ENCODE measurements around the gene CDC14B.
"Not testable (repeated sequence)": the region's sequence is repeated elsewhere in the genome, so short reads cannot be mapped to it uniquely, and the experiment has no call there.

CDC14B gene

DNA sequence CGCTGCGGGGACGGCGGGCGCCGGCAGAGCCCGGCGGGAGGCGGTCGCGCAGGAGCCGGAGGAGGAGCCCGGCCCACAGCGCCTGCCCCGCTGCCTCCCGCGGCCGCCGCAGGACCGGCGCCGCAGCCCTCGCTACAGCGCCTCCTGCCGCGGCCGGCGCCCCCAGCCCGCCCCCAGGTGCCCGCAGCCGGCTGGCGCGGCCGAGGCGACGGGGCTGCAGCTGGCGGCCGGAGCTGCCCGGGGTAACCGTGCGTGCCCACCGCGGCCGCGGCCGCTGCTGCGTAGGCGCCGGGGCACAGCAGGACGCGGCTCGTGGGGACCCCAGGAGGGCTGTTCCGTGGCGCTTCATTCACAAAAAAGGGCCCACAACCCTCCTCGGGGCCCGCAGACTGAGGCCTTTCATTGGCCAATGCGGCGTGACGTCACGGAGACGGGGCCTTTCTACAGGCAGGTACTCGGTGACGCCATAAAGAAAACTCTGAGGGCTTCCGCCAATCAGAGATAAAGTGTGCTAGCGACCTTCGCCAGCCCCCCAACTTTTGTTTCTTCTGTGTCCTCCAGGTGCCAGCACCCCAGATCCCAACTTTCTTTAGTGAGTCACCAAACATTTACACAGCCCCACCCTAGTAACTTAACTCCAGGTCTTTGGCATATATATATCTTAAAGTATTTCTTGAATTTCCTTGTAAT is at the start of gene CDC14B:
Gene CDC14B (minus strand): TSS at position 353 of the 690 bp plus-strand sequence. CDS start 465 bp downstream, outside the sequence.
- DNase-seq: peak; percentile 84

DNA sequence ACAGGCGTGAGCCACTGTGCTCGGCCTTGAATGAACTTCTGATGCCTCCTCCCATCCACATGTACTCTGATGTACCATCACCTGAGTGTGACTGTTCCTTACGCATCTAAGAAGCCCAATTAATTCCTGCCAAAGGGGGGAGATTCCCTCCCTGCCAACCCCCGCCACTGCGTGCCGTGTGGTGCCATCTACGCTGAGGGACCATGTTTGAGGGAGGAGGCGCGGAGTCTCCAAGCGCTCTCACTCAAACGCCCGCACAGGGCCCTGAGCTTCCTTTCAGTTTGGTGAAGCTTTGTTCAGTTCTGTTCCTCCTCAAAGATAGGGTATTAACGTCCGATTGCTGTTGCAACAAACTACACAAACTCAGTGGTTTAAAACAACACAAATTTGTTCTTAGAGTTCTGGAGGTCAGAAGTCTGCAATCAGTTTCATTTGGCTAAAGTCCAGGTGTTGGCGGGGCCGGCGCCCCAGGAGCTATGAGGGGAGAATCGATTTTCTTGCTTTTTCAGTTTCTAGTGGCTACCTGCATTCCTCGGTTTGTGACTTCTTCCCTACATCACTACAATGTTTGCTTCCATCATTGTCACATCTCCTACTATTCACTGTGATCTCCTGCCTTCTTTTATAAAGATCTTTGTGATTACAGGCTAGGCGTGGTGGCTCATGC is 49.4 kb upstream of the CDC14B start:
- no peak for DNase-seq

DNA sequence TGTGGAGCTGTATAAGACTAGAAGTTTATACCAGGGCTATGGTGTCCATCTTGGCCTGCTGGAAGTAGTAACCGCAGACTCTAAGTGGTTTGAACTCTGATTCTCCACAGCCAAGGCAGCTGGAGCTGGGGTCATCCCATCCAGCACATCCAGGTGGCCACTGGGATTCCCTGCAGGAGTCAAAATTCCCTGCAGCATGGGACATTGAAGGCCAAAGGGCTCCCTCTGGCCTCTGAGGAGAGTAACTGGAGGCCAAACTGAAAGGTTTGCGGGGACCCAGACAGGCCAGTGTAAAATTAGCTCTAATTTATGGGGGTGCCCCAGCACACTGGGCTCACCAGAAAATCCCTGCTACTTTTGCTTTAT is 47.7 kb upstream of the CDC14B start:
- DNase-seq: no peak

DNA sequence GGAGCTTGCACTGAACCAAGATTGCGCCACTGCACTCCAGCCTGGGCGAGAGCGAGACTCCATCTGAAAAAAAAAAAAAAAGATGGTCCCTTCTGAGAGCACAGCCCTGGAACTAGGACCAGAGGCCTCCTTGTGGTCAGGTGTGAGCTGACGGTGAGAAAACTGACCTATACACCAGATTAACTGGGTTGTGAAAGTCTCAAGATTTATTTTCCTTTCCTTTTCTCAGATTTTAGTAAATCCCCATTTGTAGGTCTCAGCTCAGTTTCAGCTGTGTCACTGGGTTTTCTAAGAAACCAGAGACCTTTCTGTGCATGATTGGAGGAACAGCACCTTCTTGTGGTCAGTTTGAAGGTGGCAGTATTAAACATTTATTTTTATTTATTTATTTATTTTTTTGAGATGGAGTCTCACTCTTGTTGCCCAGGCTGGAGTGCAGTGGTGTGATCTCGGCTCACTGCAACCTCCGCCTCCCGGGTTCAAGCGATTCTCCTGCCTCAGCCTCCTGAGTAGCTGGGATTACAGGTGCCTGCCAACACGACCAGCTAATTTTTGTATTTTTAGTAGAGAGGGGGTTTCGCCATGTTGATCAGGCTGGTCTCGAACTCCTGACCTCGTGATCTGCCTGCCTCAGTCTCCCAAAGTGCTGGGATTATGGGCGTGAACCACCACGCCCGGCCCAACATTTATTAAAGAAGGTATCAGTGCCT is 47.2 kb upstream of the CDC14B start:
- DNase-seq: not testable (repeated sequence)

DNA sequence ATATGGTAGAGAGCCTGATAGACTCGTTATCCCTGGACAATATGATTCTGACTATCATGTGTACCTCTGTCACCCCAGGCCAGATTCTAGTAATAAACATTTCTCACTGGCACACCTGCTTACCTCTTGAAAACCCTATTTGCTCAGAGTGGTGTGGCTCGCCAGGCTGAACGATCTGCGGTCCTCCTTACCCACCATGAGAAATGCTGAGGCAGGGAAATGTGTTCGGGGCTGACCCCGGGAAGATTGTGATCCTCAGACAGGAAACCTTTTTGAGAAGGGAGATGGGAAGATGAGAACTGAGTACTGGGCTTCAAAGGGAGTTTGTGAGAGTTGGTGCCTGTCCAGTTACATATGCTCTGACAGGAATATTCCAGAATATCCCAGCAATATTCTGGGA is 46.1 kb upstream of the CDC14B start:
- DNase-seq: no peak

DNA sequence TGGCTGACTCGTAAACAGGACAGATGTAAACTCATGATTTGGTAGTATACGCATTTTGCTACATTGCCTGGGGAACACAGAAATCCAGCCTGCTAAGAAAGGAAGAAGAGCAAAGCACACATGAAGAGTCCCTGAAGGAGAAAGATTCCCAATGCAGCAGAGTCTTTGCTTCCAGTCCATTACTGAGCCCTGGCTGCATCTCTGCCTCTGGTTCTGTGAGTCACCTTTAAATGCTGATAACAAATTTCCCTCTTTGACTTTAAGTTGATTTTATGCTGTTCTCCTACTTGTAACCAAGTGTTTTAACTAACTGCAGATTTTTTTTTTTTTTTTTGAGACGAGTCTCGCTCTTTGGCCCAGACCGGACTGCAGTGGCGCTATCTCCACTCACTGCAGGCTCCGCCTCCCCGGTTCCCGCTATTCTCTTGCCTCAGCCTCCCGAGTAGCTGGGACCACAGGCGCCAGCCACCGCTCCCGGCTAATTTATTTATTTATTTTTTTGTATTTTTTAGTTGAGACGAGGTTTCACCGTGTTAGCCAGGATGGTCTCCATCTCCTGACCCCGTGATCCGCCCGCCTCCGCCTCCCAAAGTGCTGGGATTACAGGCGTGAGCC is 44.0 kb upstream of the CDC14B start:
- DNase-seq: no peak

DNA sequence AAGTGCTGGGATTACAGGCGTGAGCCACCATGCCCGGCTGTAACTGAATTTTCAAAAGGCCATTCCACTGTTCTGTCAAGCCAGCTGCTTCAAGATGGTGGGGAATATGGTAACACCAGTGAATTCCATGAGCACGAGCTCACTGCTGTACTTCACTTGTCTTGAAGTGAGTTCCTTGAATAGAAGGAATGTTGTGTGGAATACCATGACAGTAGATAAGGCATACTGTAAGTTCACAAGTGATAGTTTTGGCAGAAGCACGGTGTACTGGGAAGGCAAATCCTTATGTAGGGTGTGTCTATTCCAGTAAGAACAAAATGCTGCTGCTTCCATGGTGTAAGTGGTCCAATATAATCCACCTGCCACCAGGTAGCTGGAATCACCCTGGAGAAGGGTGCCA is 42.1 kb upstream of the CDC14B start:
- no peak for DNase-seq

DNA sequence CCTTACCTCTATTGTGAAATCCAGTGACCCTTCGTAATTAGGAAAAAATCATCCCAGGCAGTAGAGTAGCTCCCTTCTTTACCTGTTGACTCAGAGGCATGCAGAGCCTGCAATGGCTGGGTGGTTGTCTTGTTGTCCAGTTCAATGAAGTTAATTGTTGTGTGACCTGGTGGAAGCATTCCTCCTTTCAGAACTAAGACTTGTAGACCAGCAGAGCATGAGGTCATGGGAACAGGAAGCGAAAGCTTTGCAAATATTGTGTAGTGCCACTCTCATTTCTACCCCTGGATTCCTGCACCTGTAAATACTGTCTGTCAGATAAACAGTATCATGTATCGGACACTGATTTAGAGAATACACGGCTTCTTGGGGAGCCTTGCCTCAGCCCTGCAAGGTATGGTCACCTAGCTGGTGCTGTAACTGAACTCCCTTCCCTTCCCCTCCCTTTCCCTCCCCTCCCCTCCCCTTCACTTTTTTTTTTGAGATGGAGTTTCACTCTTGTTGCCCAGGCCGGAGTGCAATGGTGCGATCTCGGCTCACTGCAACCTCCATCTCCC is 41.1 kb upstream of the CDC14B start:
- DNase-seq: no peak

DNA sequence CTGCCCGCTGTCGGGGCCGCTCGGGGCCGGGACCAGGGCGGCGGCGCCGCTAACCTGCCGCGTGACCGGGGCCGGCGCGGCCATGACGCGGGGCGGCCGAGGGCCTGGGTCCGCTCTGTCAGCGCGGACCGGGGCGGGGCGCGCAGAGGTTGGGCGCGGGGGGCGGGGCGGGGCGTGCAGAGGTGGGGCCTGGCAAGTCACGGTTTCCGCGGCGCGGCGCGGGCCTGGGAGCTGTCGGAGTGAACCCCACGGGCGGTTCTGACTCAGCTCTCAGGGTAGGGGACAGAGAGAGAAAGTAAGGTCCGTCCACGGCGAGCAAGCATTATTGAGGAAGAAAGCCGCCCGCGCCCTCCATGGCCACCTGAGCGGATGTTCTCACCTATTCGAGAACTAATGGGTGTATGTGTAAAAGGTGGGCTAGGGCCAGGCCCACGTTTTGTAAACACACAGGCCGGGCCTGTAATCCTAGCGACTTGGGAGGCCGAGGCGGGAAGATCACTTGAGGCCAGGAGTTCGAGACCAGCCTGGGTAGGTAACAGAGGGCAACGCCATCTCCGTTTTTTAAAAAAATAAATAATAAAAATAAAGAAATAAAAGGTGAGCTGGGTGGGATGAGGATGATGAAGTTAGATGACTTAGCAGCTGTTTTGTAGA is 35.7 kb upstream of the CDC14B start, which contains the start of gene PRXL2C:
Gene PRXL2C (minus strand): TSS at position 120 of the 654 bp plus-strand sequence. CDS start 36 bp downstream, at position 84.
- peak; percentile 81 for DNase-seq

DNA sequence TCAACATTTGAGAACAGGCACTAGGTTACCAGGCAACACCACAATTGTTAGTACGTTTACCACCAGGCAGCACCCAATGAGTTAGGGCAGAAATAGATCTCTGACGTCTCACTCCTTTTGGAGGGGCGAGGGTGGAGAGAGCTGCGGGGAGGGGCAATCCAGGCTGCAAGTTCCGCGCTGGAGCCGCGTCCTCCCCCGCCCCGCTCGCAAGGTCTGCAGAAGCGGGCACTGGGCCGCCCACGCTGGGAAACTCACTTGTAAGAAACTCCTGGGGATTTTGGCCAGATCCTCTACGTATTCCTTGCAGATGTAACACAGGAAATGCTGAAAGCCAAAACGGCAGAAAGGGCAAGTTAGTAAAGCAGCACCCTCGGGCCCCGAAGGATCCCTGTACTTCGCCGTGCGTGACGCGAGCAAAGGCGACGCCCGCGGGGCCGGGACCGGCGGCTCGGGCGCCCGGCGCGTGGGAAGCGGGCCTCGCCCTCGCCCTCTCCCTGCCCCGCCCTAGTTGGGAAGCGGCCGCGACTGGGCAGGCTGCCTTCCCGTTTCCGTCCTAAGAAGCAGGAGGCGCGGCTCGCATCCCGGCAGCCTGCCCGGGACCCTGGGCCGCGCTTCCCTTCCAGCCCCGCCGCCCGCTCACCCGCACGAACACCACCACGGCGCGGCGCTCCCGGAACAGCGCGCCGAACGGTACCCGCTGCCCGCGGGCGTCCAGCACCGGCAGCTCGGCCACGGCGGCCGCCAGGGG is 35.0 kb upstream of the CDC14B start:
- DNase-seq: peak; percentile 59

DNA sequence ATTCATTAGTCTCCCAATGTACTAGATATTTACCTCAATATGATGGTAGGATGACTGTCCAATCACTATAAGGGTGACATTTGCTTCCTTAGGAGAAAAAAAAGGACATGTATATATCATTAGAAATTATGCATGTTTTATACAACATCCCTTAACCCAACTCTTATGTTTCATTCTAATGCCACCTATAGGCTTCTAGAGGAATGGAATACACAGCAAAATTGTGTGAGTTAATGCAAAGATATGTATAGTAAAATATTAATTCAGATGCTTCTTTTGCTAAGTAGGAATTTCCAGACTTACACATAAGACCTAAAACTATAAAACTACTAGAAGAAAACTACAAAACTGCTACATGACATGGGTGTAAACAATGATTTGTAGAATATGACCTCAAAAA is 32.0 kb upstream of the CDC14B start:
- DNase-seq: no peak

DNA sequence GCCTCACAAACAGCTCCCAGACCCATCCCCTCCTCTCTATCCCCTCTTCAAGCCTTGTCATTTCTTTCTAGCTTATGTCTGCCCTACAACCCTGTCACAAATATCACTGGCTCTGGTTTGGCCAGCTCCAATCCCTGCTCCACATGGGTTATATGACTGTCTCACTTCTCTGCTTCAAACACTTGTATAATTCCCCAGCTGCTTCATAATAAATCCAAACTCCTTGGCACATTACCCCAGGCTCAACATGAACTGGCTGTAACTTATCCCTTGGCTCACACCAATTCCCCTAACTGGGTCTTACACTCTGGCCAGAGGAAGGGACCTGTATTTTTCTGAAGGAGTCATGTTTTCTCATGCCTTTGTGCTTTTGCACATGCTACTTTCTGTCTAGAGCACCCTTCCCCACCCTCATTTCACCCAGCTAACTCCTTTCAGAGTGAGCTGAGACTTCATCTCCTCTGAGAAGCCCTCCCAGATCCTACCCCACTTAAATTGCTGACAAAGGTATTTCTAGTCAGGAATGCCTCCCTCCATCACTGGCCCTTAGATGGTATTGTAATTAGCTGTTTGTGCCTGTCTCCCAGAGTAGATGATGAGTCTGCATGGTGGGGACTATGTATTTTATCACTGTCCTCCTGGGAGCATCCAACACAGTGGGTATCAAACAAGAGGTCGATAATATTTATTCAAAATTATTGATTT is 30.1 kb upstream of the CDC14B start:
- no peak for DNase-seq

DNA sequence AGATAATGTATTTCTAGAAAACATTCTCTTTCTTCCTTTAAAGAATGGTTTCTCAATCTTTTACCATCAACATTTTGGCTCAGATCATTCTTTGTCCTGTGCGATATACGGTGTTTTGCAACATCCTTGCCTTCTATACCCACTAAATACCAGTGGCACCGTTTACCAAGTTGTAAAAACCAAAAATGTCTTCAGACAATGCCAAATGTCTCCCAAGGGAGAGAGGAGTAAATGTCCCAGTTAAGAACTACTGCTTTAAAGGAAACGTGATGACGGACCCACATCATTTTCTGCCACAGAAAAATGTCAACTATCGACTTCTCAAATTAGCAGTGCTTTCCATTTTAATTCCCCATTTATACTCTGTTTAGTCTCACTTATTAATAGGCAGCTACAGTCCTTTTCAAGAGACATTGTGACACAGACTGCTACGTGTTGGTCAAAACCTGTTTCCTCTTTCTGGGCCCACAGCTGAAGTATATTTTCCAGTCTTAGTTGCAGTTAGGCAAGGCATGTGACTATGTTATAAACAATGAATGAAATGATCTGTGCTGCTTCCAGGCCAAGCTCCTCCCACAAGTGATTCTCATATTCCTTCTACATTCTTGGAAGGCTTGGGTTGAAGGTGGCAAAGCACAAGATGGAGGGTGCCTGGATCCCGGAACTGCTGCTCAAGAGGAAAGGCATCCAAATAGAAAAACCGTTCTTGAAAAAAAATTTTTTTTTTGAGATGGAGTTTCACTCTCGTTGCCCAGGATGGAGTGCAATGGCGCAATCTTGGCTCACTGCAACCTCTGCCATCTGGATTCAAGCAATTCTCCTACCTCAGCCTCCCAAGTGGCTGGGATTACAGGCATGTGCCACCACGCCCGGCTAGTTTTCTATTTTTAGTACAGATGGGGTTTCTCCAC is 26.7 kb upstream of the CDC14B start:
- DNase-seq: no peak

DNA sequence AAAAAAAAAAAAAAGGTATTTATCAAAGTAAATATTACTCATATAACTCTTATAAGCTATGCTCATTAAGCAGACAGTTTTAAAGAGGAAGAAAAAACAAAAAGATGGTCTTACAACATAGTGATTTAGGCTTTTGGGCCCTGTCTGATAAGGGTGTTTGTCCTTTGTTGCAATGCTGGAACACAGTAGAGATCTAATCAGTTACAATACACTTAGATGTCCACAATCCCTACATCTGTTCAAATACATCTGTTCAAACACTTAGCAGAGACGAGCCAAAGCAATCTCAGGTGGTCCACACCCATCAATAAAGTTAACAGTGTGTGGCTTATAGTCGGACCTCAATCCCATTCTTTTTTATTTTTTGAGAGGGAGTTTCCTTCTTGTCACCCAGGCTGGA is 24.5 kb upstream of the CDC14B start:
- DNase-seq: no peak

DNA sequence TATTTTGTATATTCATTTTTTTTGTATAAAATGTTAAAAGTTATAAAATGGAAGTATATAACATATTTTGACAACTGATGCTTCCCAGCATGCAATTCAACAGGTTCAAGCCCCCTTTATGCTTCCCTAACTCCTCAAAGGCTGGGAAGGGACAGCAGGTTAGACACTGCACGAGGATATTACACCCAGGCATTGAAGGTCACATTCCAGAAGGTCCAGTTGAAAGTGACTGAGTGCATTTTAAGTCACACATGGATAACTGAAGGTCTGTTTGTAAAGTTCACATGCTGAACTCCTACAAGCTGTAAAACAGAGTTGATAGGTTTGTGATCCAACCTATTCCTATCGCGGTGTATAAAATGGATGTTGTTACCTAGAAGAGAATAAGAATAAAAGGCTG is 21.9 kb upstream of the CDC14B start:
- no peak for DNase-seq

DNA sequence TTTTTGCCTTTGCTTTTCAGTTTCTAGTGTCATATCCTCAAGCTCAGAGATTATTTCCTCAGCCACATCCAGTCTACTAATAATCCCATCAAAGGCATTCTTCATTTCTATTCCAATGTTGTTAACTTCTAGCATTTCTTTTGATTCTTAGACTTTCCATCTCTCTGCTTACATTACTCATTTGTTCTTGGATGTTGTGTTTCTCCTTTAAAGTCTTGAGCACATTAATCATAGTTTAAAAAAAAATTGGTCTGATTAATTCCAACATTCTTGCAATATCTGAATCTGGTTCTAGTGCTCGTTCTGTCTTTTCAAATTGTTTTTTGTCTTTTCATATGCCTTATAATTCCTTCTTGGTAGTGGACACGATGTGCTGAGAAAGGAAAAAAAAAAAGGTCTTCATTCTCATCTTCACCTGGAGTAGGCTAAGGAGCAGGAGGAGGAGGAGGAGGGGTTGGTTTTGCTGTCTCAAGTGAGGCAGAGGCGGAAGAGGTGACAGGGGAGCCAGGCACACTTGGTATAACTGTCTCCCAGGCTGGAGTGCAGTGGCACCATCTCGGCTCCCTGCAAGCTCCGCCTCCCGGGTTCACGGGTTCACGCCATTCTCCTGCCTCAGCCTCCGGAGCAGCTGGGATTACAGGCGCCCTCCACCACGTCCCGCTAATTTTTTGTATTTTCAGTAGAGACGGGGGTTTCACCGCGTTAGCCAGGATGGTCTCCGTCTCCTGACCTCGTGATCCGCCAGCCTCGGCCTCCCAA is 19.1 kb upstream of the CDC14B start:
- DNase-seq: no peak

DNA sequence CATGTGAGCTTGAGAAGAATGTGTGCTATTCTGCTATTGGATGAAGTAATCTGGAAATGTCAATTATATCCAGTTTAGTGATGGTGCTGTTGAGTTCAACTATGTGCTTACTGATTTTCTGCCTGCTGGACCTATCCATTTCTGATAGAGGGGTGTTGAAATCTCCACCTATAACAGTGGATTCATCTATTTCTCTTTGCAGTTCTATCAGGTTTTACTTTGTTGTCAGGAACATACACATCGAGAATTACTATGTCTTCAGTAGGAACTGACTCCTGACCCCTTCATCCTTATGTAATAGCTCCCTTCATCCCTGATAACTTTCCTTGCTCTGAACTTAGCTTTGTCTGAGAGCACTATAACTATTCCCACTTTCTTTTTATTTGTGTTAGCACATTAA is 16.7 kb upstream of the CDC14B start:
- no peak for DNase-seq

DNA sequence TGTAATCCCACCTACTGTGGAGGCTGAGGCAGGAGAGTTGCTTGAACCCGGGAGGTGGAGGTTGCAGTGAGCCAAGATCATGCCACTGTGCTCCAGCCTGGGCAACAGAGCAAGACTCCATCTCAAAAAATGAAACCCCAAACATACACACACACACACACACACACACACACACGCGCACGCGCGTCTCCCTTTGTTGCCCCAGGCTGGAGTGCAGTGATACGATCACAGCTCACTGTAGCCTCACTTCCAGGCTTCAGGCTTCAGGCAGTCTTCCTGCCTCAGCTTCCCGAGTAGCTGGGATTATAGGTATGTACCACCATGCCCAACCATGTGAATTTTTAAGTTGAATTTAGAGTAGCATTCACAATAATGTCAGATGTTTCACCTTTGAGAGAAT is 13.9 kb upstream of the CDC14B start:
- not testable (repeated sequence) for DNase-seq

DNA sequence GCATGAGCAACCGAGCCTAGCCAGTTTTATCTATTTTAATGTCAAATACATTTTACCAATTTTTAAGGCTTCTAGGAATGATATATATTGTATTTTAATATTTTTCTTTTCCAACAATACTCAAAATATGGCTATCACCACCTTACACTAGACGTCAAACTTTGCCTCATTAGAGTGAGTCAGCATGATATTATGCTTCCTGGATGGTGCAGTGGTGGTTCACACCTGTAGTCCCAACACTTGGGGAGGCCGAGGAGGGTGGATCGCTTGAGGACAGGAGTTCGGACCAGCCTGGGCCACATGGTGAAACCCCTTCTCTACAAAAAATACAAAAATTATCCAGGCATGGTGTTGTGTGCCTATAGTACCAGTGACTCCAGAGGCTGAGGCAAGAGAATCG is 7.3 kb upstream of the CDC14B start:
- no peak for DNase-seq
